OCI-LY3 (cell line): ENCODE data around the gene GNAL.

Experiments
- H2AFZ ChIP-seq: fragments of 200-600, 300-600 bp; shearing (Covaris generic); 2 replicates; pipeline ENCODE4 v1.6.0; 2014; ENCODE audit warnings: antibody characterized with exemption, low read depth, low read length
- H3K27ac ChIP-seq: fragments of 200-600, 300-600 bp; sonication (generic); 2 replicates; pipeline ENCODE4 v1.5.1; 2014; ENCODE audit warnings: mild to moderate bottlenecking, low read length, moderate library complexity, mixed read lengths
- H3K27me3 ChIP-seq: fragments of 200-600, 300-600 bp; sonication (generic); 2 replicates; pipeline ENCODE4 v1.6.1; 2014; ENCODE audit warnings: low read depth, low read length, mixed read lengths
- H3K36me3 ChIP-seq: fragments of 200-600, 300-600 bp; sonication (generic); replicated peaks from 2 replicates; pipeline ENCODE3; 2014; ENCODE audit warnings: low read depth, low read length, mixed read lengths
- H3K4me1 ChIP-seq: fragments of 300-600, 200-600 bp; sonication (generic); 2 replicates; pipeline ENCODE4 v1.6.1; 2014; ENCODE audit warnings: low read length, mixed read lengths
- H3K4me2 ChIP-seq: fragments of 200-600, 300-600 bp; sonication (generic); 2 replicates; pipeline ENCODE4 v1.6.1; 2014; ENCODE audit warnings: low read length, mixed read lengths
- H3K4me3 ChIP-seq: fragments of 300-600, 200-600 bp; sonication (generic); 2 replicates; pipeline ENCODE4 v1.5.1; 2014; ENCODE audit warnings: antibody characterized with exemption, mild to moderate bottlenecking, low read length, moderate library complexity
- H3K79me2 ChIP-seq: fragments of 300-600, 200-600 bp; shearing (Covaris generic); 2 replicates; pipeline ENCODE4 v1.6.1; 2014; ENCODE audit warnings: mild to moderate bottlenecking, low read length, mixed read lengths
- H3K9ac ChIP-seq: fragments of 300-600, 200-600 bp; shearing (Covaris generic); 2 replicates; pipeline ENCODE4 v1.6.0; 2014; ENCODE audit warnings: mild to moderate bottlenecking, low read length, moderate library complexity
- H3K9me3 ChIP-seq: fragments of 200-600, 300-600 bp; shearing (Covaris generic); 2 replicates; pipeline ENCODE4 v1.6.1; 2014; ENCODE audit warnings: low read length, mixed read lengths; ENCODE audit not compliant: insufficient read depth
- H4K20me1 ChIP-seq: fragments of 200-600, 300-600 bp; sonication (generic); 2 replicates; pipeline ENCODE4 v1.6.1; 2016; ENCODE audit warnings: low read length, mixed read lengths; ENCODE audit not compliant: insufficient read depth
- CTCF ChIP-seq: fragments of 200-600, 300-600 bp; sonication (generic); IDR thresholded peaks from 2 replicates; pipeline ENCODE4 v1.5.1; 2014; ENCODE audit warnings: antibody characterized with exemption, low read length, low read depth
- EZH2phosphoT487 ChIP-seq: fragments of 200-600 bp; shearing (Covaris generic); IDR thresholded peaks from 2 replicates; pipeline ENCODE4 v1.6.1; 2018; ENCODE audit warnings: antibody characterized with exemption, mixed run types, low read depth

GNAL gene

GRCh38 chr18:11665587-11665986 is 23.5 kb upstream of the GNAL start:
- no peaks in the 10 kb centered on the region for H3K79me2 ChIP-seq
- H3K9ac ChIP-seq = no peak overlapping the region
- H4K20me1 ChIP-seq = no peaks in the 10 kb centered on the region
- peaks cover 18% of the 10 kb centered on the region; the same call in 1 of the 2 replicates for H3K27me3 ChIP-seq
- no peak overlapping the region for H3K4me3 ChIP-seq
- peaks cover 24% of the 10 kb centered on the region for H3K4me1 ChIP-seq
- H3K27ac ChIP-seq = no peak overlapping the region
- no peak for TF ChIP-seq EZH2phosphoT487
- no peak for TF ChIP-seq CTCF
- H3K36me3 ChIP-seq = no peaks in the 10 kb centered on the region
- H3K4me2 ChIP-seq = no peak overlapping the region
- no peak overlapping the region for H2AFZ ChIP-seq
- H3K9me3 ChIP-seq = no peaks in the 10 kb centered on the region

- no peaks in the 10 kb centered on the region for H4K20me1 ChIP-seq
- H3K9ac ChIP-seq = no peak overlapping the region
- H3K4me2 ChIP-seq = no peak overlapping the region
- no peaks in the 10 kb centered on the region for H3K36me3 ChIP-seq
- no peak overlapping the region for H3K27ac ChIP-seq
- H3K4me1 ChIP-seq = peaks cover 30% of the 10 kb centered on the region
- peaks cover 18% of the 10 kb centered on the region; the same call in 1 of the 2 replicates for H3K27me3 ChIP-seq
- H3K79me2 ChIP-seq = no peaks in the 10 kb centered on the region
- TF ChIP-seq EZH2phosphoT487 (no peak), CTCF (no peak)
- no peak overlapping the region for H2AFZ ChIP-seq
- H3K9me3 ChIP-seq = no peaks in the 10 kb centered on the region
- H3K4me3 ChIP-seq = no peak overlapping the region
These were observed 22.9 kb upstream of the GNAL start for GRCh38 chr18:11666176-11666575.

GRCh38 chr18:11666831-11667230 is 22.2 kb upstream of the GNAL start:
- no peak for TF ChIP-seq EZH2phosphoT487
- no peak for TF ChIP-seq CTCF
- Histone ChIP-seq H3K4me2 (no peak overlapping the region), H3K4me1 (peaks cover 37% of the 10 kb centered on the region), H2AFZ (no peak overlapping the region), H3K4me3 (no peak overlapping the region), H3K36me3 (no peaks in the 10 kb centered on the region), H3K79me2 (no peaks in the 10 kb centered on the region), H3K27ac (no peak overlapping the region), H3K9ac (no peak overlapping the region), H3K9me3 (no peaks in the 10 kb centered on the region), H3K27me3 (peaks cover 13% of the 10 kb centered on the region; the same call in 1 of the 2 replicates), H4K20me1 (no peaks in the 10 kb centered on the region)

GRCh38 chr18:11667578-11667977 is 21.5 kb upstream of the GNAL start:
- Histone ChIP-seq H3K4me2 (no peak overlapping the region), H3K9me3 (no peaks in the 10 kb centered on the region), H3K9ac (no peak overlapping the region), H3K36me3 (no peaks in the 10 kb centered on the region), H3K27me3 (peaks cover 5% of the 10 kb centered on the region; the same call in 1 of the 2 replicates), H3K4me3 (no peak overlapping the region), H2AFZ (no peak overlapping the region), H3K4me1 (peaks cover 44% of the 10 kb centered on the region), H4K20me1 (no peaks in the 10 kb centered on the region), H3K27ac (no peak overlapping the region), H3K79me2 (no peaks in the 10 kb centered on the region)
- no peak for TF ChIP-seq EZH2phosphoT487
- no peak for TF ChIP-seq CTCF
